H1 (cell line): Measurements from ENCODE around the gene SIT1. TPM values are rescaled to one million over a fixed set of nuclear protein-coding genes. Genes with fewer than 3 reads are reported as not detected.

Experiments
- CTCF ChIA-PET: fragments of 300-600 bp; sonication (Branson Sonifier 250); formaldehyde crosslinking; loops from one replicate; lab custom pipeline; 2021; ENCODE audit not compliant: partially characterized antibody; lab: Charles Lee
- POLR2A ChIA-PET: fragments of 300-600 bp; sonication (Branson Sonifier 250); formaldehyde crosslinking; loops from one replicate; lab custom pipeline; 2021; ENCODE audit warnings: inconsistent platforms; ENCODE audit not compliant: partially characterized antibody; lab: Charles Lee
- DNase-seq, 2 experiments: peaks; one replicate each; pipeline versions ENCODE4 v3.0.0 to v3.0.0-alpha.2; 2010 to 2022; ENCODE audit warnings: low spot score in 2 of 2, low read depth in 1 of 2, mixed read lengths in 1 of 2
- FAIRE-seq: peaks from 2 replicates; lab custom pipeline; 2011; peaks lifted over from hg19 to GRCh38; lab: Jason Lieb, UNC
- H2AFZ ChIP-seq: 2 replicates; pipeline ENCODE4 v1.8.1; 2012; ENCODE audit warnings: low read length, inconsistent platforms
- H2AK5ac ChIP-seq: 2 replicates; pipeline ENCODE4 v1.6.1; 2013; ENCODE audit warnings: low read depth, low read length
- H2BK120ac ChIP-seq: replicated peaks from 2 replicates; pipeline ENCODE3; 2013; ENCODE audit warnings: low read depth, low read length, inconsistent platforms
- H2BK12ac ChIP-seq: 2 replicates; pipeline ENCODE4 v1.6.1; 2013; ENCODE audit warnings: low read depth, low read length
- H2BK15ac ChIP-seq: 2 replicates; pipeline ENCODE4 v1.6.1; 2013; ENCODE audit warnings: low read length
- H2BK20ac ChIP-seq: 2 replicates; pipeline ENCODE4 v1.6.1; 2013; ENCODE audit warnings: low read length
- H2BK5ac ChIP-seq: 2 replicates; pipeline ENCODE4 v1.6.1; 2013; ENCODE audit warnings: low read depth, low read length
- H3K14ac ChIP-seq: 2 replicates; pipeline ENCODE4 v1.6.1; 2013; ENCODE audit warnings: inconsistent platforms; ENCODE audit not compliant: insufficient read length
- H3K18ac ChIP-seq: 2 replicates; pipeline ENCODE4 v1.6.1; 2013; ENCODE audit warnings: low read length; ENCODE audit errors: extremely low read depth
- H3K23ac ChIP-seq: 2 replicates; pipeline ENCODE4 v1.6.1; 2013; ENCODE audit warnings: inconsistent platforms; ENCODE audit not compliant: insufficient read length
- H3K23me2 ChIP-seq: 2 replicates; pipeline ENCODE4 v1.6.1; 2013; ENCODE audit warnings: low read depth, low read length
- H3K27ac ChIP-seq: 2 replicates; pipeline ENCODE4 v1.6.1; 2011; ENCODE audit warnings: low read depth, low read length, inconsistent platforms
- H3K27me3 ChIP-seq, 4 experiments: replicated peaks in 1 of 4; 1 replicate in 1 of 4; 2 replicates in 3 of 4; pipeline versions ENCODE4 v1.6.1 to v1.8.1; 2011 to 2013; ENCODE audit warnings: low read length in 3 of 4, mild to moderate bottlenecking in 3 of 4, inconsistent platforms in 2 of 4, mixed read lengths in 2 of 4, moderate library complexity in 1 of 4; ENCODE audit not compliant: control insufficient read depth in 3 of 4, insufficient read depth in 3 of 4; ENCODE audit errors: extremely low read depth in 1 of 4
- H3K36me3 ChIP-seq, 4 experiments: 2 replicates each; pipeline versions ENCODE4 v1.6.1 to v1.8.1; 2011 to 2013; ENCODE audit warnings: mild to moderate bottlenecking in 4 of 4, low read length in 3 of 4, moderate library complexity in 2 of 4, control low read depth in 1 of 4, inconsistent platforms in 1 of 4; ENCODE audit not compliant: insufficient read depth in 4 of 4, control insufficient read depth in 2 of 4
- H3K4ac ChIP-seq: replicated peaks from 2 replicates; pipeline ENCODE3; 2013; ENCODE audit warnings: low read length, low read depth, mixed read lengths, inconsistent platforms; ENCODE audit not compliant: insufficient read length
- H3K4me1 ChIP-seq, 4 experiments: replicated peaks in 1 of 4; 1 replicate in 1 of 4; 2 replicates in 3 of 4; pipeline versions ENCODE4 v1.6.1 to v1.8.1; 2011 to 2013; ENCODE audit warnings: low read length in 3 of 4, inconsistent platforms in 2 of 4, mixed read lengths in 1 of 4; ENCODE audit not compliant: insufficient read depth in 4 of 4, control insufficient read depth in 3 of 4
- H3K4me2 ChIP-seq, 2 experiments: 2 replicates each; pipeline versions ENCODE4 v1.6.1 to v1.8.1; 2011 to 2013; ENCODE audit warnings: low read depth in 2 of 2, low read length in 2 of 2, control low read depth in 1 of 2, inconsistent platforms in 1 of 2, mild to moderate bottlenecking in 1 of 2; ENCODE audit not compliant: insufficient read depth in 1 of 2
- H3K4me3 ChIP-seq, 4 experiments: fragments of 200-600, 300-600 bp in 1 of 4; sonication (generic), shearing (Covaris generic), sonication (Bioruptor Twin) in 1 of 4; 2 replicates each; pipeline versions ENCODE4 v1.5.1 to v1.8.1; 2011 to 2016; ENCODE audit warnings: low read length in 4 of 4, low read depth in 3 of 4, control low read depth in 2 of 4, inconsistent platforms in 2 of 4, mild to moderate bottlenecking in 2 of 4, mixed read lengths in 1 of 4, moderate library complexity in 1 of 4; ENCODE audit not compliant: insufficient read depth in 2 of 4; ENCODE audit errors: extremely low read depth in 1 of 4
- H3K56ac ChIP-seq: replicated peaks from 2 replicates; pipeline ENCODE3; 2013; ENCODE audit warnings: low read depth, mild to moderate bottlenecking, mixed read lengths, low read length, inconsistent platforms; ENCODE audit not compliant: insufficient read length
- H3K79me1 ChIP-seq: 2 replicates; pipeline ENCODE4 v1.6.1; 2013; ENCODE audit warnings: low read depth, low read length, control low read depth
- H3K79me2 ChIP-seq, 2 experiments: 2 replicates each; pipeline versions ENCODE4 v1.6.1 to v1.8.1; 2012 to 2013; ENCODE audit warnings: low read length in 2 of 2, mild to moderate bottlenecking in 2 of 2, inconsistent platforms in 1 of 2; ENCODE audit not compliant: insufficient read depth in 2 of 2, control insufficient read depth in 1 of 2
- H3K9ac ChIP-seq, 4 experiments: replicated peaks in 1 of 4; 1 replicate in 1 of 4; 2 replicates in 3 of 4; pipeline versions ENCODE4 v1.6.1 to v1.8.1; 2011 to 2013; ENCODE audit warnings: low read depth in 3 of 4, low read length in 3 of 4, control low read depth in 2 of 4, mild to moderate bottlenecking in 2 of 4, moderate library complexity in 2 of 4, inconsistent platforms in 1 of 4; ENCODE audit errors: extremely low read depth in 1 of 4
- H3K9me3 ChIP-seq, 2 experiments: 2 replicates each; pipeline versions ENCODE4 v1.6.1 to v1.8.1; 2012 to 2013; ENCODE audit warnings: mild to moderate bottlenecking in 2 of 2, moderate library complexity in 2 of 2, control low read depth in 1 of 2, inconsistent platforms in 1 of 2, low read depth in 1 of 2, low read length in 1 of 2, mixed read lengths in 1 of 2; ENCODE audit not compliant: insufficient read depth in 2 of 2
- H4K20me1 ChIP-seq, 2 experiments: replicated peaks in 1 of 2; 2 replicates each; pipeline versions ENCODE3 to v1.8.1; 2011 to 2013; ENCODE audit warnings: inconsistent platforms in 2 of 2, low read length in 2 of 2, mild to moderate bottlenecking in 1 of 2; ENCODE audit not compliant: insufficient read depth in 2 of 2, control insufficient read depth in 1 of 2
- H4K5ac ChIP-seq: 2 replicates; pipeline ENCODE4 v1.6.1; 2013; ENCODE audit warnings: low read length, low read depth, mixed read lengths, inconsistent platforms; ENCODE audit not compliant: insufficient read length
- H4K8ac ChIP-seq: 2 replicates; pipeline ENCODE4 v1.8.0; 2013; ENCODE audit warnings: mild to moderate bottlenecking, moderate library complexity, low read length, inconsistent platforms; ENCODE audit not compliant: insufficient read depth; ENCODE audit errors: extremely low read depth
- H4K91ac ChIP-seq: replicated peaks from 2 replicates; pipeline ENCODE3; 2013; ENCODE audit warnings: low read length, mixed read lengths, inconsistent platforms; ENCODE audit not compliant: insufficient read length
- ATF2 ChIP-seq: IDR thresholded peaks from 2 replicates; pipeline ENCODE4 v1.6.1; 2012; ENCODE audit warnings: low read length, inconsistent platforms
- CTBP2 ChIP-seq: IDR thresholded peaks from 2 replicates; pipeline ENCODE4 v1.7.0; 2011; ENCODE audit warnings: borderline replicate concordance, mild to moderate bottlenecking, moderate library complexity, mixed read lengths, low read length; ENCODE audit not compliant: insufficient read depth, insufficient read length
- JUN ChIP-seq: IDR thresholded peaks from 2 replicates; pipeline ENCODE4 v1.6.1; 2011; ENCODE audit warnings: low read depth, mild to moderate bottlenecking, improper control_type of control experiment, low read length
- SIN3A ChIP-seq, 2 experiments: IDR thresholded peaks in 1 of 2; conservative IDR thresholded peaks in 1 of 2; 2 replicates each; pipeline ENCODE4 v1.6.1; 2011 to 2012; ENCODE audit warnings: low read length in 2 of 2, improper control_type of control experiment in 1 of 2, low read depth in 1 of 2, mild to moderate bottlenecking in 1 of 2
- SIX5 ChIP-seq: IDR thresholded peaks from 2 replicates; pipeline ENCODE4 v1.6.1; 2011; ENCODE audit warnings: mild to moderate bottlenecking, low read depth, low read length
- SP1 ChIP-seq: IDR thresholded peaks from 2 replicates; pipeline ENCODE4 v1.6.1; 2011; ENCODE audit warnings: low read depth, low read length
- TAF1 ChIP-seq: IDR thresholded peaks from 2 replicates; pipeline ENCODE4 v1.6.1; 2011; ENCODE audit warnings: mild to moderate bottlenecking, low read depth, low read length
- TBP ChIP-seq: IDR thresholded peaks from 2 replicates; pipeline ENCODE4 v1.6.1; 2011; ENCODE audit warnings: low read depth, low read length, improper control_type of control experiment
- TCF12 ChIP-seq: IDR thresholded peaks from 2 replicates; pipeline ENCODE4 v1.6.1; 2011; ENCODE audit warnings: low read depth, mild to moderate bottlenecking, low read length
- TEAD4 ChIP-seq: IDR thresholded peaks from 2 replicates; pipeline ENCODE4 v1.6.1; 2012; ENCODE audit warnings: low read depth, low read length, inconsistent platforms, mixed read lengths
- WGBS, 2 experiments: shearing (Covaris generic) in 1 of 2; methylation state at CpG; one replicate each; pipeline versions ENCODE4 v1.1.6 to v1.1.7; 2013 to 2015; ENCODE audit warnings: low lambda C conversion rate in 2 of 2, mixed read lengths in 2 of 2, inconsistent platforms in 1 of 2, low coverage in 1 of 2, missing lambda C conversion rate in 1 of 2; ENCODE audit not compliant: insufficient replicate concordance in 2 of 2, insufficient coverage in 1 of 2, insufficient read length in 1 of 2; ENCODE audit errors: extremely low coverage in 1 of 2, missing lambda C conversion rate in 1 of 2; 5-methylcytosine and 5-hydroxymethylcytosine counted together
- polyA plus RNA-seq, 7 experiments: library from polyadenylated mRNA; depleted of rRNA in 3 of 7; stranded (reverse) in 5 of 7; unstranded in 2 of 7; fragments of >200 nt in 5 of 7; fragments of 200-250 nt in 2 of 7; gene quantifications; 1 replicate in 5 of 7; 2 replicates in 1 of 7; 4 replicates in 1 of 7; pipeline versions ENCODE4 v1.2.1 to v1.2.3, GENCODE V29; 2011 to 2013; ENCODE audit warnings: missing spikeins in 2 of 7, mixed read lengths in 2 of 7
- total RNA-seq: library from RNA; stranded (reverse); fragmentation: NEBNext Ultra II Directional; extraction: Animal tissue kit (Norgen Biotek cat#: 25700); gene quantifications from 2 replicates; pipeline ENCODE4 v1.2.1, GENCODE V29; 2021
- TF ChIP-seq, protein P1 (sequence below): IDR thresholded peaks from 2 replicates; pipeline ENCODE4 v1.6.1; 2011; ENCODE audit warnings: low read depth, mild to moderate bottlenecking, low read length; ENCODE audit not compliant: insufficient read depth

SIT1 gene
- total and polyA plus RNA-seq, 2 of the 8 experiments (the other 6 are each of a cell fraction or from before 2014, with no cell fraction given): 8.2 to 12.8 TPM

- no peaks in the 10 kb centered on the region for H4K20me1 ChIP-seq
- FAIRE-seq: no peak
- H3K4me3 ChIP-seq: no peak overlapping the region
- no peaks in the 10 kb centered on the region for H3K4me1 ChIP-seq
- no peak overlapping the region for H3K4me2 ChIP-seq
- no peak overlapping the region for H3K14ac ChIP-seq
- no peak overlapping the region for H2BK15ac ChIP-seq
- H3K27me3 ChIP-seq: no peaks in the 10 kb centered on the region
- DNase-seq: no peak
- H3K4ac ChIP-seq: no peak overlapping the region
- no peak overlapping the region for H2BK120ac ChIP-seq
- no peak overlapping the region for H2BK5ac ChIP-seq
- H2AK5ac ChIP-seq: no peak overlapping the region
- H3K23me2 ChIP-seq: no peaks in the 10 kb centered on the region
- H4K91ac ChIP-seq: no peak overlapping the region
- H3K36me3 ChIP-seq: no peaks in the 10 kb centered on the region
- H2BK12ac ChIP-seq: no peak overlapping the region
- H3K9ac ChIP-seq: no peak overlapping the region
- H4K8ac ChIP-seq: no peak overlapping the region
- 96% methylated on average over 6 of the region's 6 CpGs; no CpG with 5 or more reads in 1 of the 2 experiments for WGBS, 2 experiments
- no peak overlapping the region for H3K18ac ChIP-seq
- H3K79me2 ChIP-seq: no peaks in the 10 kb centered on the region
- POLR2A ChIA-PET: interaction anchor here (0.9 kb wide), 1 partner anchor 104 kb away, joined by 4 read pairs; the partner anchor contains the start of genes CREB3 and TLN1
- H3K9me3 ChIP-seq: no peaks in the 10 kb centered on the region
- H2AFZ ChIP-seq: no peak overlapping the region
- H4K5ac ChIP-seq: no peak overlapping the region
- H3K79me1 ChIP-seq: no peaks in the 10 kb centered on the region
- no peak overlapping the region for H3K56ac ChIP-seq
- no peak overlapping the region for H3K27ac ChIP-seq
- H3K23ac ChIP-seq: no peak overlapping the region
- H2BK20ac ChIP-seq: no peak overlapping the region
- CTCF ChIA-PET: interaction anchor here (0.9 to 2.6 kb wide), 11 partner anchors 9 to 69 kb away, joined by 4 to 13 read pairs (median 5); no protein-coding TSS in a partner anchor
- TF ChIP-seq SIN3A (conservative IDR thresholded peaks at IDR 0.05 in 1 of 2, IDR thresholded peaks at IDR 0.05 in 1 of 2; ENCODE audit: low read depth in 1 of 2, low read length in 2 of 2) (no peak), JUN (no peak), TEAD4 (no peak), ATF2 (no peak), TBP (no peak), TCF12 (no peak), TAF1 (no peak), CTBP2 (no peak), SIX5 (no peak), SP1 (no peak)
- TF ChIP-seq, protein P1, sequence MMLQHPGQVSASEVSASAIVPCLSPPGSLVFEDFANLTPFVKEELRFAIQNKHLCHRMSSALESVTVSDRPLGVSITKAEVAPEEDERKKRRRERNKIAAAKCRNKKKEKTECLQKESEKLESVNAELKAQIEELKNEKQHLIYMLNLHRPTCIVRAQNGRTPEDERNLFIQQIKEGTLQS: no peak
Observed at GRCh38 chr9:35628389-35628991, 22.2 kb downstream of the SIT1 start.
